Esophagus squamous epithelium (tissue), 4 donors: ENCODE data around the gene ELL2.

Experiments used
- POLR2A ChIP-seq, 4 donors: fragments of 450-650 bp; IDR thresholded peaks; one replicate each; pipeline ENCODE4 v1.6.1; 2017; ENCODE audit warnings: antibody characterized with exemption in 4 of 4, mild to moderate bottlenecking in 4 of 4, moderate library complexity in 3 of 4
- TF ChIP-seq, protein P1 (sequence below), 6 experiments: fragments of 450-650 bp in 4 of 6; fragments of 200-600 bp in 2 of 6; sonication (generic) in 2 of 6; IDR thresholded peaks; one replicate each; pipeline ENCODE4 v1.5.1; 2016 to 2019; ENCODE audit warnings: antibody characterized with exemption in 6 of 6, mild to moderate bottlenecking in 4 of 6, moderate library complexity in 4 of 6

- TF ChIP-seq, protein P1, sequence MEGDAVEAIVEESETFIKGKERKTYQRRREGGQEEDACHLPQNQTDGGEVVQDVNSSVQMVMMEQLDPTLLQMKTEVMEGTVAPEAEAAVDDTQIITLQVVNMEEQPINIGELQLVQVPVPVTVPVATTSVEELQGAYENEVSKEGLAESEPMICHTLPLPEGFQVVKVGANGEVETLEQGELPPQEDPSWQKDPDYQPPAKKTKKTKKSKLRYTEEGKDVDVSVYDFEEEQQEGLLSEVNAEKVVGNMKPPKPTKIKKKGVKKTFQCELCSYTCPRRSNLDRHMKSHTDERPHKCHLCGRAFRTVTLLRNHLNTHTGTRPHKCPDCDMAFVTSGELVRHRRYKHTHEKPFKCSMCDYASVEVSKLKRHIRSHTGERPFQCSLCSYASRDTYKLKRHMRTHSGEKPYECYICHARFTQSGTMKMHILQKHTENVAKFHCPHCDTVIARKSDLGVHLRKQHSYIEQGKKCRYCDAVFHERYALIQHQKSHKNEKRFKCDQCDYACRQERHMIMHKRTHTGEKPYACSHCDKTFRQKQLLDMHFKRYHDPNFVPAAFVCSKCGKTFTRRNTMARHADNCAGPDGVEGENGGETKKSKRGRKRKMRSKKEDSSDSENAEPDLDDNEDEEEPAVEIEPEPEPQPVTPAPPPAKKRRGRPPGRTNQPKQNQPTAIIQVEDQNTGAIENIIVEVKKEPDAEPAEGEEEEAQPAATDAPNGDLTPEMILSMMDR (IDR thresholded peaks at IDR 0.05), result no peak
- no peak for TF ChIP-seq POLR2A (IDR thresholded peaks at IDR 0.05)
Measured at GRCh38 chr5:96004087-96004486, 42.4 kb upstream of the ELL2 start.
